Measurements from ENCODE around the gene EIF2A. TPM values are rescaled to one million over a fixed set of nuclear protein-coding genes. Genes with fewer than 3 reads are reported as not detected.

The EIF2A gene
- total RNA-seq, 6 experiments from 2014 or later: 29.8 to 89.9 (median 39.4) TPM

DNA sequence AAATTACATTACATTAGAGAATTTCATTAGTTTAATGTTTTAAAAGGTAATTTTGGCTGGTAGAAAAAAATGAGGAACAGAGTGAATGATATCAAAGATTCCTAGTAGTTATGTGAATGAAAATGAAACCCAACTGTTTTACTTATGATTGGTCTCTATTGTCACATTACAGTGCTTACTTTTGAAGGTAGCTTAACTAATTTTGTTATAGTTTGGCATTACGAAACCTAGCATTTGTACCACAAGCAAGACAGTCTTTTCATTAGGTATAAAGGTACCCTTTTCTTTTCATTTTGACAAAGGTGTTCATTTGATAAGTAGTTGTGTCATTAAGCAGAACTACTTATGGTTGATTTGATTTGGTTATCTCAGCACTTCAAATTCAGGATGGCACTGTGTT lies 63.4 kb downstream of the EIF2A start:
- intact Hi-C loops (cut with DNase I): no loop called here
- no peak overlapping the region for H3K4me3 ChIP-seq
- WGBS (ENCODE audit: insufficient coverage, low coverage, low lambda C conversion rate, missing lambda C conversion rate): 0% methylated on average over 1 of the region's 1 CpG
- no peak for ATAC-seq
- H3K27ac ChIP-seq: no peak overlapping the region
- no peak for DNase-seq
- peaks cover 0 to 10% (median 0%) of the 10 kb centered on the region in 4 donors for H3K36me3 ChIP-seq
- H3K4me1 ChIP-seq: peaks cover 0 to 39% (median 8%) of the 10 kb centered on the region in 4 donors
- no peaks in the 10 kb centered on the region for H3K27me3 ChIP-seq
- TF ChIP-seq, protein P1, sequence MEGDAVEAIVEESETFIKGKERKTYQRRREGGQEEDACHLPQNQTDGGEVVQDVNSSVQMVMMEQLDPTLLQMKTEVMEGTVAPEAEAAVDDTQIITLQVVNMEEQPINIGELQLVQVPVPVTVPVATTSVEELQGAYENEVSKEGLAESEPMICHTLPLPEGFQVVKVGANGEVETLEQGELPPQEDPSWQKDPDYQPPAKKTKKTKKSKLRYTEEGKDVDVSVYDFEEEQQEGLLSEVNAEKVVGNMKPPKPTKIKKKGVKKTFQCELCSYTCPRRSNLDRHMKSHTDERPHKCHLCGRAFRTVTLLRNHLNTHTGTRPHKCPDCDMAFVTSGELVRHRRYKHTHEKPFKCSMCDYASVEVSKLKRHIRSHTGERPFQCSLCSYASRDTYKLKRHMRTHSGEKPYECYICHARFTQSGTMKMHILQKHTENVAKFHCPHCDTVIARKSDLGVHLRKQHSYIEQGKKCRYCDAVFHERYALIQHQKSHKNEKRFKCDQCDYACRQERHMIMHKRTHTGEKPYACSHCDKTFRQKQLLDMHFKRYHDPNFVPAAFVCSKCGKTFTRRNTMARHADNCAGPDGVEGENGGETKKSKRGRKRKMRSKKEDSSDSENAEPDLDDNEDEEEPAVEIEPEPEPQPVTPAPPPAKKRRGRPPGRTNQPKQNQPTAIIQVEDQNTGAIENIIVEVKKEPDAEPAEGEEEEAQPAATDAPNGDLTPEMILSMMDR (IDR thresholded peaks at IDR 0.05): no peak
- no peak for TF ChIP-seq POLR2A (IDR thresholded peaks at IDR 0.05)
- no peaks in the 10 kb centered on the region for H3K9me3 ChIP-seq

DNA sequence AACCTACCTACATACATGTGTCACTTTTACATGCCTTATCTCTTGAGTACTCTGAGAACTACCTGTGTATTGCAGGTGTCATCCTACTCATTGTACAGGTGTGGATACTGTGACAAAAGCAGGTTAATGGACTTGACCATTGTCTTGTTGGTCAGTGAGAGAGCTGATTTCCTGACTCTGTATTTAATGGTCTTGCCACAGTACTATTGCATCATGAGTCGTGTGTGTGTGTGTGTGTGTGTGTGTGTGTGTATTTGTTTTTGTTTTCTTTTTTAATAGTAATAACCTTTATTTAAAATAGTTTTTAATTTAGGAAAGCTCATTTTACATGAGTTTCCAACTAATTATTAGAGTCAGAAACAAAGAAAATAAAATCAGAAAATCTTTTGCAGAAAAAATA lies 64.2 kb downstream of the EIF2A start:
- intact Hi-C loops (cut with DNase I): no loop called here
- Histone ChIP-seq H3K36me3 (peaks cover 0 to 10% (median 0%) of the 10 kb centered on the region in 4 donors), H3K9me3 (no peaks in the 10 kb centered on the region), H3K27ac (no peak overlapping the region), H3K27me3 (no peaks in the 10 kb centered on the region), H3K4me3 (no peak overlapping the region), H3K4me1 (peaks cover 0 to 34% (median 8%) of the 10 kb centered on the region in 4 donors)
- 6% methylated on average over 1 of the region's 1 CpG for WGBS (ENCODE audit: insufficient coverage, low coverage, low lambda C conversion rate, missing lambda C conversion rate)
- DNase-seq: no peak
- ATAC-seq: peak; percentile 39 to 72 (median 56)
- TF ChIP-seq POLR2A (IDR thresholded peaks at IDR 0.05): no peak
- TF ChIP-seq, protein P1 (IDR thresholded peaks at IDR 0.05): no peak

DNA sequence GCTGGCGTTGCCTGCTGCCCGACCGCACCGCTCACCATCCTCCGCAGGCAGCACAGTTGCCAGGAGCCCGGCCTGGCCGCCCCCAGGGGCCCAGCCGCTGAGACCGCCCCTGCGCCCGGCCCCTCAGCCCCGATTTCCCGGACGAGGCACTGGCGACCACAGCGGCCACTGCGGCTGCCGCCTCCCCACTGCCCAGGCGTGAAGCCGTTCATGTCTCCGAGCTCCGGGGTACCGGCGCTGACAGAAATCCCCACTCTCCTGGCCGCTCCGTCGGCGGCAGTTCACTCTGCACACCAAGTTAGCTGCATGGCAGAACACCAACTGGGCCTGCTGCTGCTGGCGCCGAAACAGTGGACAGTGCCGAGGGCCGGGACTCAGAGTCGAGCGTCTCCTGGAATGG lies 65.1 kb downstream of the EIF2A start:
- no peak for DNase-seq
- Histone ChIP-seq H3K27me3 (no peaks in the 10 kb centered on the region), H3K27ac (no peak overlapping the region), H3K4me3 (no peak overlapping the region), H3K9me3 (no peaks in the 10 kb centered on the region), H3K36me3 (peaks cover 0 to 10% (median 0%) of the 10 kb centered on the region in 4 donors), H3K4me1 (peaks cover 0 to 34% (median 8%) of the 10 kb centered on the region in 4 donors)
- TF ChIP-seq, protein P1 (IDR thresholded peaks at IDR 0.05): no peak
- TF ChIP-seq POLR2A (IDR thresholded peaks at IDR 0.05): no peak
- peak in 1 of 4 donors; percentile 36 for ATAC-seq
- intact Hi-C loops (cut with DNase I): no loop called here
- 98% methylated on average over 7 of the region's 34 CpGs for WGBS (ENCODE audit: insufficient coverage, low coverage, low lambda C conversion rate, missing lambda C conversion rate)

DNA sequence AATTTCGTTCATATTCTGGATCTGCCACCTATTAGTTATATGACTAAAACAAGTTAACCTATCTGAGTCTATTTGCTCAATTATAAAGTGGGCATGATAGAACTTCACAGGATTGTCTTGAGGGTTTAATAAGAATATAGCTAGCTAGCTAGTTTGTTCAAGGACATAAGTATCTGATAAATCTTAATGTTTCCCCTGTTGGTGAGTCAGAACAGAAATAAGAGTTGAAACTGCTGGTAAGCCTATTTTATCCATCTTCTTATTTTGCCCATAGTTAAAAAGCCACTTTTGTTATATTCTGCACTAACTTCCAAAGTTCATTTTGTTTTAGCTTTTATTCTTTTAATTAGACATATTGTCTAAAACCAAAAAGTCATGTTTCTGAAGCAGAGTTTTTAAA lies 65.9 kb downstream of the EIF2A start:
- TF ChIP-seq POLR2A (IDR thresholded peaks at IDR 0.05): no peak
- TF ChIP-seq, protein P1 (IDR thresholded peaks at IDR 0.05): no peak
- H3K4me3 ChIP-seq: no peak overlapping the region
- 93% methylated on average over 1 of the region's 1 CpG for WGBS (ENCODE audit: insufficient coverage, low coverage, low lambda C conversion rate, missing lambda C conversion rate)
- no peak overlapping the region for H3K27ac ChIP-seq
- DNase-seq: no peak
- H3K4me1 ChIP-seq: peaks cover 0 to 27% (median 6%) of the 10 kb centered on the region in 4 donors
- no peak for ATAC-seq
- H3K27me3 ChIP-seq: no peaks in the 10 kb centered on the region
- no peaks in the 10 kb centered on the region for H3K9me3 ChIP-seq
- intact Hi-C loops (cut with DNase I): no loop called here
- peaks cover 0 to 10% (median 0%) of the 10 kb centered on the region in 4 donors for H3K36me3 ChIP-seq

DNA sequence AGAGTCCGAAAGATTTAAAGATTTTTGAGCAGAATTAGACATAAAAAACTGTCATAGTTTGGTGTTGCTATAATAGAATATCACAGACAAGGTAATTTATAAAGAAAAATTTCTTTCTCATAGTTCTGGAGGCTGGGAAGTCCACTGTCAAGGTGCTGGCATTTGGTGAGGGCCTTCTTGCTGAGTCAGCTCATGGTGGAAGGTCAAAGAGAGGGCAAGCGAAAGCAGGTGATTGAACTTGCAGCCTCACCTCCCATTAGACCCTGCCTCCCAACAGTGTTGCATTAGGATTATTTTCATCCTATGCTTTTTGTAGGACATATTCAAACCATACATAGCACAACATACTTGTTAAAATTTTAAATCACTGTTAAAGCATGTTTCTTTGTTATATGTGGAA lies 66.4 kb downstream of the EIF2A start:
- H3K4me3 ChIP-seq: no peak overlapping the region
- DNase-seq: no peak
- peaks cover 0 to 22% (median 3%) of the 10 kb centered on the region in 4 donors for H3K4me1 ChIP-seq
- peak; percentile 56 to 76 (median 67) for ATAC-seq
- H3K27ac ChIP-seq: no peak overlapping the region
- intact Hi-C loops (cut with DNase I): no loop called here
- 69% methylated on average over 2 of the region's 2 CpGs for WGBS (ENCODE audit: insufficient coverage, low coverage, low lambda C conversion rate, missing lambda C conversion rate)
- H3K27me3 ChIP-seq: no peaks in the 10 kb centered on the region
- TF ChIP-seq POLR2A (IDR thresholded peaks at IDR 0.05): no peak
- TF ChIP-seq, protein P1 (IDR thresholded peaks at IDR 0.05): no peak
- H3K36me3 ChIP-seq: peaks cover 0 to 10% (median 0%) of the 10 kb centered on the region in 4 donors
- H3K9me3 ChIP-seq: no peaks in the 10 kb centered on the region
